Activated CD8-positive, alpha-beta memory T cell treated with anti-CD3 and anti-CD28 coated beads for 24 hours (primary cell): ENCODE measurements around the gene GPC6.

Source experiments
- DNase-seq: peaks from one replicate; pipeline ENCODE4 v3.0.0-alpha.2; 2020

The GPC6 gene

DNA sequence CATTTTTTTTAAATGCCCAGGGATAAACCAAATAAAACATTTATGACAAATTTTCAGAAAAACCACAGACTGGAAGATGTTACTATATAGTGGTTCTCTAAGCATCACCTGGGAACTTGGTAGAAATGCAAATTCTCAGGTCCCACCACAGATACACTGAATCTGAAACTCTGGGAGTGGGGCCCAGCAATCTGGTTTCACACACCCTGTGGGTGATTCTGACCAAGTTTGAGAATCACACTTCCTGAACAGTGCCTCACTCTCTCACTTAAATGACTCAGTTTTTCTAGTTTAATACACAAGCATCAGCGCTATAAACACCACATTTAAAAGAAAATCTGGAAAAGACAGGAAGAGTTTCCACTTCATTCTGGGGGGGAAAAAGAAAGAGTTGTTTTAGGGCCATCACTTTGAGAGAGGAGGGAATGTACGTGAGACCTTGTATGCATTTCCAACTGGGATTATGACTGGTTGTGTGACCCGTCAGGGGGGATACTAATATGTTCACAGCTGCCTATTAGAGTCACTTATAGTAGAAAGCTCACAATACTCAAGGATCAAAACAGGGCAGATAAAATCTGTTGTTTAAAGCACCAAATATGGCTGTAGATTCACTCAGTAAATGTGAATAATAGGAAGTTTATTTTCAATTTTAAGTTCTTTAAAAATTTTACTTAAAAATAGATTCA lies 567.7 kb downstream of the GPC6 start:
- DNase-seq = peak; percentile 61

DNA sequence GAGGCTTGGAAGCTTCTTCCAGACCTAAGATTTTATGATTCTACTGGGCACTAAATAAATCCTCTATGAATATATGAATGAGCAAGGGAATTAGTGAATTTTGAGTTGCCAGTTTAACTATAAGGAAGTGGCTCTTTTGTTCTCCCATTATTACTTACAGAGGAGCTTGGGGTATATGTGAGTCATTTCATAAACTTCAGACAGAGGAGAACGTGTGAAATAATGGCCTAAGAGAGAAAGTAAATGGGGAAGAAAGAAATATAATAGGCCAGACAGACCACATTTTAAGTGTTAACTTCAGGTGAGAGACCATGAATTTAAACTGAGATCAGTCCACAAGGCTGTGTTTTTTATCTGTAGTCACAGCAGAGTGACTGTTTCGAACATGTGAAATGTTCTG lies 570.9 kb downstream of the GPC6 start:
- DNase-seq = no peak

DNA sequence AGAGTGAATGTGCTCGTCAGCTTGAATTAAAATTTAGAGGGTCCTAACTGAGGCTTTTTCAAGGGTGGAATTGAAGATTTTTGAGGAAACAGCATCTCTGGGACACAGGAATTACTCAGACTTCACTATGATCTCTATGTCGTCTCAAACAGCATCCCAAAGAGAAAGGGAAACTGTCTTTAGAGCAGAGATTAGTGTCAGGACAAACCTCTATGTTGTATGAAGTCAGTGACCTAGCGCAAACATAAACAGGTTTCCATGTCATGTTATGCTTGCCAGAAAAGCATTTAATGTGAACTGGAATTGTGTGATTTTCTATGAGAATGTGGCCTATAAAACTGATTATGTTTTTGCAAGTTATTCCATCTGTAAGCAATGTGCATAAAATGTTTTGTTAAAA lies 573.7 kb downstream of the GPC6 start:
- DNase-seq = no peak

DNA sequence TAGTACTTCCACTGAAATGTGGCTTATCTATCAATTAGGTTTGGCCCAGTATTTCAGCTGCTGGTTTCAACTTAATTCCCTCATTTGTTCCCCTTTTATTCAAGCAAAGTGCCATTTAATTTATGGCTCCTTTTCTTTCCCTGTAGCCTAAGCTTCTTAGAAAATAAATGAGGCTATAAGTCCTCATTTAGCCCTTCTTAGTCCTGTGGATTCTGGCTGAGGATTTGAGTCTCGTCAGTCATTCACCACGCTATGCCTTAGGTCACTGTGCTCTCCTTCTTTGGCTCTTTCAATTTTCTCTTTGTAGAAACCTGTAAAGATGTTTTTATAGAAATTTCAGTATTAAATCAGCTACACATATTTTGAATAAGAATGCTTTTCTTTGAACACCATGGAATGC lies 579.1 kb downstream of the GPC6 start:
- no peak for DNase-seq

DNA sequence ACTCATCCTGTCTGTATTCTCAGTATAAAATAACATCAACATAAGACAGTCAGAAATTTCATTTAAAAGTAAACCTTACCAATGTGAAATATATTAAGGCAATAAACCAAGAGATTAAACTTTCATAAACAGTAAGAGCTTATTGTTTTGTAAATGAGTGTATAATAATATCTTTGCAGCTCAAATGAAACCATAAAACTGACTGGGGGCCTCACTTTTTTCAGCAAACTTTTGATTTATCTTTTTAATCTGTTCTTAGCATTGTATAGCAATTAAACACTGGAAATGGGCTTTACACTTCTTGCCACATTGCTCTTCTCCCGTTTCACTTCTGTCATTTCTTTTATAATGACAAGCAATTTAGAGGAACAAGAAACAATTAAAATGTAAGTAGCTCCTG lies 580.3 kb downstream of the GPC6 start:
- no peak for DNase-seq

DNA sequence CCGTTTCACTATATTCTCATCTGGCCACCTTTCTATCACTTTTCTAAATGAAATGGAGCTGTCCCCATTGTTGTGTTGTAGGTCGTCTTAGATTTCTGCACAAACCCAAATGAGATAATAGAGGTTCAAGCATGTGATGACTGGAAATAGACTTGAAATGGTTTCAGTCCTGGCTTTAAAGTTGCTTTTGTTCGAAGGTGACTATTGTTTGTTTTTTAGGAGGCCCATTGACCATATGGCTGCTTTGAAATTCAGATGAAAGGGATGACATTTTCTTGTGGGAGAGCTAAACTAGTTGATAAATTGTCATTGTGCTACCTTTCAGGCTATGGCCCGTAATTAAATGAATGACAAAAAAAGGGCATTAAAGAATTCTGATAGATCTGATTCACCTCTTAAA lies 583.7 kb downstream of the GPC6 start:
- DNase-seq = no peak

DNA sequence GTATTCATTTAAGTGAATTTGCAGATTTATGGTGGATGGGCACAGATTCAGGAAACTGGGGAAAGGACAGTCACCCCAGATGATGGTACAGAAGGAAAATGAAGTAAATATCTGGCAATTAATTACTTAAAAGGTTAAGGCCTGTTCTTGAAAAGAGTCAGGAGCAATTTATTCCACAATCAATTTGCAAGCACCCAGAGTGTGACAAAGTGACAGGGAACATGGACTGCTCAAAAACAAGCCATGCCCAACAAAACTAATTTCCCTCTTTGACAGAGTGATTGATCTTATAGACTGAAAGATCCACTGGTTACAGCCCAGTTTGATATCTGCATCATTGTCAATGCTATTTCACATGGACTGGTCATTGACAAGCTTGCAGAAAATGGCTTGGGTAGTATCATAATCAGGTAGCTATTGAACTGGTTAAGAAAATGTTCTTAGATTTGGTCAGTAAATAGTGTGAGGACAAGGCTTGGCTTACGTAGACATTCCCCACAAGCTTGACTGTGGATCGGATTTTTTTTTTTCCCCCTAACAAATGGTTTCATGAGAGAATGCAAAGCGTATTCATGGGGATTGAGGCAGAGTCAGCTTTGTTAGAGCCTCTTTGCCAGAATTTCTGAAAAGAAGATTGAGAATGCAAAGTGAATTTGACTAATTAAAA lies 584.6 kb downstream of the GPC6 start:
- no peak for DNase-seq

DNA sequence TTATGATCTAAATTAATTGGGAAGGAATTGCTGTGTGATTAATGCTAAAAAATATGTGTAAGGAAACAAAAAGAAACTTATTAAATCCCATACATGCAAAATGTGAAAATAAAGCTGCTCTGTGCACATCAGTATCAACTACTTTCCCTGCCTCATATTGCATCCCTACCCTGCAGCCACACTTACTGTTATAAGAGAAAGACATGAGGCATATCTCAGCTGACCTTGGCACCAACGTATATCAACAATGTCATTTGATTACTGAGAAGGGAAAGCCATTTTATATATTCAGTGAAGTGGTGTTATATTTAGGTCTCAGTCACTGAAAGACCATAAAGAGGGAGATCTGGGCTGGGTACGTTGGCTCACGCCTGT lies 585.1 kb downstream of the GPC6 start:
- DNase-seq = no peak

DNA sequence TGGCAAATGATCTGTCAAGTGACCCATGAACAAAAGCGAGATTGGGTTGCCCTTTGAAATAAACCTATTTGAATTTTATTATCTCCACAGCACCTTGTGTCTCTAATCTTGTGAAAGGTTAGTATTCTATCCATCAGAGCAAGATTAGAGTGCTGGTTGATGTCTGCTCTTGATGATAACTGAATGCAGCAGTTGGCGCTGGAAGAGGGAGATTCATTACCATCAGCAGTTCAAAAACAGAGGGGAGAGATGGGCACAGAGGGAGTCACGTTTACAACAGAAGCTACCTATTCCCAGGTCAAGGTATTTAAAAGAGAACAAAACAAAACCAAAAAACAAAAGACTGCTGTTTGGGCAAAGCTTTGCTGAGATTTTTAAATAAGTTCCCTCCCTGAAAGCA lies 588.1 kb downstream of the GPC6 start:
- no peak for DNase-seq

DNA sequence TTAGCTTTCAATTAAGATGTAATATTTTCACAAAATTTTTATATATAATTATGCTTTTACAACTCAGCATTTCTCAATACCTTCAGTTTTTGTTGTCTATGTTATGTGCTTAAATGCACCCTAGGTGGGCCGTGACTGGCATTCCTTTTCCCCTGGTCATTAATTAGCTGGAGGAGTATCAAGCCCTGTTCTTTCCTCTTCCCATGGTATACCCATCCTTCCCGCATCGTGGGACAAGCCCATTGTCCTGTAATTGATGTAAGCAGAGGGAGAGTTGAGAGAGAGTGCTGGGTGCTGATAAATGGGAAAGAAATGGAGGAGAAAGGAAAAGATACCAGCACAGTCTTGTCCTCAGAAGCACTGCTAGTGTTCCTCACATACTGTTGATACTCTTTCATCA lies 591.7 kb downstream of the GPC6 start:
- DNase-seq = no peak

DNA sequence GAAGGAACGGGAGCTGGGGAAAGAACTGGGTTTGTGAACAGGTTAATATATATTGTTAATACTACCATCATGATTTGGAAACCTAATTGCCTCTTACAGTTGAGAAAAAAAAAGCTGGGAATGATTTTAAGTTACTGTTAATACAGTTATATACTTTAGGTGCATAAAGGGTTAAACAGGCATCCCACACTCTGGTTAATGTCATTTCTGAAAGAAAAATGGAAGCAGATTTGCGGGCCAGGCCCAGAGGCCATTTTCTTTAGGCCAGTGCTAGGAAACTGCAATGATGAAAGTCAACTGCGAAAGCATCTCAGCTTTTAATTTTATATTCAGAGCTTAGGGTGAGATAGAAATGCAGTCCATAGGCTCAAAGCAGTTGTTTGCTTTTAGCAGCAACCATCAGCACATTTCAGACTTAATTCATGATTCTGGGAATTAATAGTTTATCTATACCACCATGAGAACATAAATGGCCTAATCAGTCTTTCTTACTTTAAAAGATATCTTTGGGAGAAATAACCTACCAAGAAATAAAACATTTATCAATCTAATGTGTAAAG lies 592.8 kb downstream of the GPC6 start:
- DNase-seq = no peak

DNA sequence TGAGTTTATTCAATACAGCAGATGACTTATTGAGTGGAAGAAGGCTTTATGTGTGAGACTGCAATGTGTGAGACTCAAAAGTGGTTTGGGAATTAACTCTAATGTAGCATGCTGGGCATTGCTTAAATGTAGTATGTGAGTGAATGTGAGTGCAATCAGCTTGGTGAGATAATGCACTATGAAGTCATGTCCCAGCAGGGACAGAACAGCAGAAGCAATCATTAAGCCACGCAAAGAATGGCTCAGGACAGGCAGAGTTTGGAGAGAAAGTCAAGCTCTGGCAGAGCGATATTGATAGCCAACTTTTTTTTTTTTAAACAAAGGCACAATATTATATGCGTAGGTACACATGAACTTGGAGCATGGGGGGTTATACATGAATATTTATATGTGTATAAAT lies 597.7 kb downstream of the GPC6 start:
- DNase-seq = no peak

DNA sequence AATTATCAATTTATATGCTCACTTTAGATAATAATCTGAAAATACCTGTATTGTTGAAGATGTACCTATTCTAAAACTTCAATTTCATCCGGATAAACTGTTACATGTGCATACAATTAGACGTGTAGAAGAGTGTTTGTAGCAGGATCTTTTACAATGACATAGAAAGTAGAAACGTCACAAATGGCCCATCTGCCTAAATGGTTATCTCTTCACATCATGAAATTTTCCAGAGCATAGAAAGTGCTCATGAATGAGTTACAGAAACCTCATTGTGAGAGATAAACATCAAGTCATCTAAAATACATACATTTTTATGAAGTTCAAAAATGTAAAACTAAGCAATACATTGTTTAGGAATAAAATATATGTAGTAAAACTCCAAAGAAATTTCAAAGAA lies 607.4 kb downstream of the GPC6 start:
- DNase-seq = no peak

DNA sequence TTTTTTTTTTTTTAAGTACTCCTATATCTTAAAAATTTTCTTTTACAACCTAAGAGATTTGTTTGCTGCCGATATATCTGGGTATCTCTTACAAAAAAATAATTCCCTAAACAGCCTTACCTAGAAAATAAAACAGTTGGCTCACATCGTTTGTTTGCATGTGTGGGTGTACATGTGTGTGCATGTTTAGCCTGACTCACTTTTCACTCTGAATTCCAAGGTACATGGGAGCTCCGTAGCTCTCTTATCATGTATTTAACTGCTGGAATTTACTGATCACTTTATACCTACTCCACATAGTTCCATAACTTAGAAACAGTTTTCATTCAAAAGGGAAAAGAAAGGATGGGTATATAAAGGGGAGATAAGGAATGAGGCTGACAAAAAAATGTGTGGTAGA lies 616.5 kb downstream of the GPC6 start:
- no peak for DNase-seq

DNA sequence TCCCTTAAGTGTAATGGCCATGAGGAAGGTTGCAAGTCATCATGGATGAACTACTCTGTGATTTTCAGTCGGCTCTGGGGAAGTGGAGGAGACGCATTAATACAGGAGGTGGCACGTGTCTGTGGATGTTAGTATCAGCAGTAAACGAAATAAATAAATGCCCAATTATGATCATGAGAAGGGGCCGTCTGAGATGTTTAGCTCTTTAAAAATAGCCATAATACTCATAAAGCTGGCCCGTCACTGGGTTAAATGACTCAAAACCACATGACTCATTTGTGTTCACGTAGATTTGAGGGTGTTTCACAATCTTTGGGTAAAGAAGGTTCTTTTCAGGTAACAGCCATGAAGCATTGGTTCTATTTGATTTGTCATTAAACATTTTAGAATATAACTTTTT lies 620.6 kb downstream of the GPC6 start:
- no peak for DNase-seq

DNA sequence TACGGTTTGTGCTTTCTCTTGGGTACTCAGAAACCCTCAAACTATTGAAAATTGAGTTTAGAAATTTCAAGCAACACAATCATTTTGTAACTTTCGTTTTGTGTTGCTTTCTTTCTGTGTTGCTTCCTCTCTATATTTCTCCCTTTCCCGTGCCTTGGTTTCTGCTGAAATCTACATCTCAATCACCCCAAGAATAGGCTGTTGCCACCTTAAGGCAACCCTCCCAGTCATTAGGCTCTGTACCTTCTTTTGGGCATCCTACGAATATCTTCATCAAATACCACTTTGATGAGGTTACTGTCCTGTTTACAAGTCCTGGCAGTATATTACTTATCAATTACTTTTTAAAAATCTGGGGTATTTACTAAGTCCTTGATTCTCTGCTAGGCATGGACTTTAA lies 621.6 kb downstream of the GPC6 start:
- DNase-seq = no peak

DNA sequence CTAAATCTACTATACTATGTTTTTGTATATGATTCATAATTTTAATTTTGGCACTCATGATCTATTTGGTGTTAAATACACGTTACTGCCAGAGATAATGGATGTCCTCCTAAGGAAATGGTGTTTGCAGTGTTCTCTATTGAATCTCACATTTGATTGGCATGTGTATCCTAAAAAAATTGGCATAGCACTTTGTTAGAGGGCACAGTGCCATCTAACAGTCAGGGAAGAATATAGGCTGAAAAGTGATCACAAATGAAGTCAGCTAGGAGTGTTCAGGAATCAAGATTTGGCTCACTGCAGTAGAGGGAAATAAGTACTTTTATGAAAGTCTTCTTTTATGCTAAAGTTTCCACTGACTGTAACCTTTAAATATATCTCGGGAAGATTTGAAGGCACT lies 624.6 kb downstream of the GPC6 start:
- DNase-seq = no peak

DNA sequence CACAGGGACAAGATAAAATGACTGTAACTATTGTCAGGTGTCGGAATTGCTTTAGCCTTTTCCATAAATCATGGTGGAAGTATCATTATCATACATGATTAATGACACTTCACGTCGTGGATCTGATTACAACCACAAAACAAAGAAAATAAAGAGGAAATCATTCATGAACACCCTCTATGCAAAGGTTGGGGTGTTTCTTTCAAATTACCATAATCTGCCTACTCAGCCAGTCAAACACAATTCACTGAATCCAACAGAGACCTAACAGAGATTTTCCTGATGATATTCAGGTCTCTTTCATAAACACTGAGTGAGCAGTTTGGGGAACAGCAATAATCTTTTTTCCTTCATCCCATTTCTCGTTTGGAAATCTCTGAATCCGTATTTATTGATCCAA lies 627.3 kb downstream of the GPC6 start:
- DNase-seq = no peak

DNA sequence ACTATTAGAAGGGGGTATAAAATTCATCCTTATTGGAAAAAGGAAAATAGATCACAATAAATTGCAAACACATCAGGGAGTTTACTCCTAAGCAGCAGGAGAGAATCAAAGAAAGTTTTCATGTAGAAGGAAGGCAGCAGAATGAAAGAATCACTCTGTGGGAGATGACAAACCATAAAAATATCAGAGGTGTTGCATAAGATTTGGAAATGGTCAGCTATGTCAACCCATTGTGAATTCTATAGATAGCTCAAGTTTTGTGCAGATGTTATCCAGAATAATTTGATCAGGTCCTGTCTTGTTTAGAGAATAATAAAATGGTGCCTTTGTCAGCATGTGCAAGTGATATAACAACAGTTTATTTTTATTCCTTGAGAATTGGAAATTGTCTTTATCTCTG lies 630.5 kb downstream of the GPC6 start:
- DNase-seq = no peak

DNA sequence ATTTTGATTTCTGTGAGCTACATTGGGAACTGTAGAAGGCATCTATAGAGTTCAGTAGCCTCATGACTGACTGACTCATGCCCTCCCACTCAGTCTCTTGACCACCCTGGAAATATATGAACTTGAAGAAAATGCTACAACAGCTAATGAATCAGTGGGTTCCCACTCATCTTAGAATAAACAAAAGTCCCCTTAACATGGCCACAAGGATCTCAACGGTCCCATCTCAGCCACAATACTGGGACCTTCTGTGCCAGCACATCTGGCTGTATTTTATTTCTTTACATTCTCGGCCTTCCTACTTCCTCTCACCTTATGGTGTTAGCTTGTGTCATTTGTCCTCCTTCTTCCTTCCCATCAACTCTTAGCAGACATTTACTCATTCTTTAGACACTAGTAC lies 633.1 kb downstream of the GPC6 start:
- no peak for DNase-seq

DNA sequence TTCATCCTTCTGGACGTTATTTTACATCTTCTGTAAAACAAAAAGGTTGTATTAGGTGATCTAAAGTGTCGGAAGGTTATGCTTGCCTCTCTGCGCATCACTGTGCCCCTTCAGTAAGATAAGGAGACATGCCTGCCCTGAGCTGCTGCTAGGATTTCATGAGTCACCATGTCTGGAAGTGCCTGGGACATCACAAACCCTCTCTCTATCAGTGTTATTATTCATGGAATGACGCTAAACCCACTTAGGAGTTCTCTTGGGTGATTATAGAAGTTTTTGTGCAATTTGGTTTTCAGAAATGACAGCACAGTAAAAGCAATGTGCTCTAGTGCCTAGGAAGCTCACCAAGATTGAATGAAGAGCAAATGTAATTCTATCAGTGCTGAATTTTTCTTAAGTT lies 635.2 kb downstream of the GPC6 start:
- DNase-seq = no peak

DNA sequence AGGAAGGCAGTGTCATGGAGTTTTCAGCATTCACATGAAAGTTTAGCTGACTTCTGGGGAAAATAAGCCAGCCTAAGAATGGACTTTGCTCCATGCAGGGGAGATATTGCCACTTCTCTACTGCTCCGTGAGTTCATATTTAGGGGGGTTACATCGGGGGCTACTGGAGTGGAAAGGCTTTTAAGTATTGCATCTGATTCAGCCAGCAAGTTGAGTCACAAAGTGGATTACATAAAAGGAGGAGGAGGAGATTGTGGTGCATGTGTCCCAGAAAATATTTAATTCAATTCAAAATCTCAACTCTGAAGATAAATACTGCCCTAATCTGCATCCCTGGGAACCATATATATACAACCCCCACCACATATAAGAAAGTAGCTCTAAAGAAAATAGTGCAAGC lies 635.7 kb downstream of the GPC6 start:
- no peak for DNase-seq

DNA sequence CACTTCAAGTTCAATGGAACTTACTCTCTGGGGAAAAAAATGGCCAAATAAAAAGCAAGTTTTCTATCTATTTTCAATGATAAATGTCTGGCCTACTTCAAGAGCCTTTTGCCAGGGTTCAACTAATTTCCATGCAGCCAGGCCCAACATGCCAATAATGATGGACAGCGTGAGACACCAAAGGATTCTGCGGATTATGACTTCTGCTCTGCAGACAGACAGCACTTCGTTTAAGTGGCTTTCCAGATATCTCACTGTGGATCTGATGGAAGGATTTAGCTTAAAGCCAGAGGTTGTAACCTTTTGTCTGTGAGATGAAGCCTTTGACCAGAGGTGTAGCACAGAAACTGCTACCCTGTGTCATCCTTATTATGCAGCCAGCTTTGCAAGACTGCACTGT lies 638.6 kb downstream of the GPC6 start:
- no peak for DNase-seq

DNA sequence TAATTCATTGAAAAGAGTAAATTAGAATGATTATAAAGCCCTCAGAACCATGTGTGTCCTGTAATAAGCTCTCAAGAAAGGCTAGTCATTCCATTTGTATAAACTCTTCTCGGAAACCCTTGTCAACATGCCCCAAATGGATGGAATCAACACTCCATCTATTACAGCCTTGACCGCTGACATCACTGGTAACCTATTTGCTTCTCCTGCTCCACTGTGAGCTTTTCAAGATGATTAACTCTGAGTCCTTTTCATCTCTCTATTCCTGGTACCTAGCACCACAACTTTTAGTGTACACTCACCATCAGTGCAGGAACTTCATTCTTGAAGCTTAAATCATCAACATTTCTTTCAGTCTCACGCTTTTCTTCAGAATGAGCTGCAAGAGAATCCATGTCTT lies 640.9 kb downstream of the GPC6 start:
- no peak for DNase-seq

DNA sequence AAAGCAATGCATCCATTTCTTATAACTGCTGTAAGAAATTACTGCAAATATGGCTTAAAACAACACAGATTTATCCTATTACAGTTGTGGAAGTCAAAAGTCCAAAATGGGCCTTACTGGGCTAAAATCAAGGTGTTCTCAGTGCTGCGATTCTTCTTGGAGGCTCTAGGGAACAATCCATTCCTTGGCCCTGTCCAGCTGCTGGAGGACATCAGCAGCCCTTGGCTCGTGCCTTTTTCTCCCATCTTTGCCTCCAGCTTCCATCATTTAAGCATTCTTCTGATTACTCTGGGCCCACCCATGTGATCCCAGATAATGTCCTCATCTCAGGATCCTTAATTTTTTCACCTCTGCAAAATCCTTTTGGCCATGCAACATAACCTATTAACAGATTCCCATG lies 645.8 kb downstream of the GPC6 start:
- DNase-seq = no peak
